Measurements from ENCODE around the gene MDP1.

Gene MDP1

DNA sequence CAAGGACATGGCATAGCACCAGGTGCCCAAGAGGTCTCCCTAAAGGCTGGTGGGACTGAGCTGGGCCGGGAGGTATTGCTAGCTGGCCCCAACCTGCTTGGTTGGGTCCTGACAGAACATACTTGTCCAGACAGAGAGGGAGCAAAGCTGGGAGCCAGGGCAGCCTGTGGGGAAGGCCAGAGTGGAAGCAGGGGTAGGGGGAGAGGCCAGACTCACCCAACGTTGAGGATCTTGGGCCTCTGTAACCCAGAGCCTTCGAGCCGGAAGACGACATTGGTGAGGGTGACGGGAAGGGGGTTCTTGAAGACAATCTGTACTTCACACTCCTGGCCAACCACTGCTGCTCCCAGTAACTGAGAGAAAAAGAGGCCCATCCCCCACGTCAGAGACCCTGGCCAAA is 38.1 kb upstream of the MDP1 start:
- Histone ChIP-seq H3K4me3 (ENCODE audit: low read length) (no peak overlapping the region), H2AFZ (ENCODE audit: low read length) (no peak overlapping the region), H3K27ac (ENCODE audit: low read length) (no peak overlapping the region), H3K79me2 (ENCODE audit: low read length) (no peaks in the 10 kb centered on the region), H3K4me2 (ENCODE audit: low read depth, low read length) (no peak overlapping the region), H3K27me3 (replicated peaks; ENCODE audit: insufficient read depth, low read length) (no peaks in the 10 kb centered on the region), H4K20me1 (ENCODE audit: insufficient read depth, low read length) (no peaks in the 10 kb centered on the region), H3K9me3 (replicated peaks; ENCODE audit: insufficient read depth, low read length) (no peaks in the 10 kb centered on the region), H3F3A (ENCODE audit: insufficient read depth, low read length) (no peaks in the 10 kb centered on the region), H3K9ac (ENCODE audit: low read length) (no peak overlapping the region), H3K9me2 (replicated peaks; ENCODE audit: insufficient read depth, low read length) (no peaks in the 10 kb centered on the region), H3K4me1 (ENCODE audit: low read length) (no peaks in the 10 kb centered on the region), H3K36me3 (replicated peaks; ENCODE audit: insufficient read depth, low read length) (no peaks in the 10 kb centered on the region)
- no peak for DNase-seq
- no peak for TF ChIP-seq EZH2phosphoT487 (IDR thresholded peaks at IDR 0.05; ENCODE audit: low read length)
- no peak for TF ChIP-seq EZH2 (optimal IDR thresholded peaks at IDR 0.05; ENCODE audit: low read depth, low read length)
- TF ChIP-seq, protein P1, sequence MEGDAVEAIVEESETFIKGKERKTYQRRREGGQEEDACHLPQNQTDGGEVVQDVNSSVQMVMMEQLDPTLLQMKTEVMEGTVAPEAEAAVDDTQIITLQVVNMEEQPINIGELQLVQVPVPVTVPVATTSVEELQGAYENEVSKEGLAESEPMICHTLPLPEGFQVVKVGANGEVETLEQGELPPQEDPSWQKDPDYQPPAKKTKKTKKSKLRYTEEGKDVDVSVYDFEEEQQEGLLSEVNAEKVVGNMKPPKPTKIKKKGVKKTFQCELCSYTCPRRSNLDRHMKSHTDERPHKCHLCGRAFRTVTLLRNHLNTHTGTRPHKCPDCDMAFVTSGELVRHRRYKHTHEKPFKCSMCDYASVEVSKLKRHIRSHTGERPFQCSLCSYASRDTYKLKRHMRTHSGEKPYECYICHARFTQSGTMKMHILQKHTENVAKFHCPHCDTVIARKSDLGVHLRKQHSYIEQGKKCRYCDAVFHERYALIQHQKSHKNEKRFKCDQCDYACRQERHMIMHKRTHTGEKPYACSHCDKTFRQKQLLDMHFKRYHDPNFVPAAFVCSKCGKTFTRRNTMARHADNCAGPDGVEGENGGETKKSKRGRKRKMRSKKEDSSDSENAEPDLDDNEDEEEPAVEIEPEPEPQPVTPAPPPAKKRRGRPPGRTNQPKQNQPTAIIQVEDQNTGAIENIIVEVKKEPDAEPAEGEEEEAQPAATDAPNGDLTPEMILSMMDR (IDR thresholded peaks at IDR 0.05; ENCODE audit: low read length) = no peak

DNA sequence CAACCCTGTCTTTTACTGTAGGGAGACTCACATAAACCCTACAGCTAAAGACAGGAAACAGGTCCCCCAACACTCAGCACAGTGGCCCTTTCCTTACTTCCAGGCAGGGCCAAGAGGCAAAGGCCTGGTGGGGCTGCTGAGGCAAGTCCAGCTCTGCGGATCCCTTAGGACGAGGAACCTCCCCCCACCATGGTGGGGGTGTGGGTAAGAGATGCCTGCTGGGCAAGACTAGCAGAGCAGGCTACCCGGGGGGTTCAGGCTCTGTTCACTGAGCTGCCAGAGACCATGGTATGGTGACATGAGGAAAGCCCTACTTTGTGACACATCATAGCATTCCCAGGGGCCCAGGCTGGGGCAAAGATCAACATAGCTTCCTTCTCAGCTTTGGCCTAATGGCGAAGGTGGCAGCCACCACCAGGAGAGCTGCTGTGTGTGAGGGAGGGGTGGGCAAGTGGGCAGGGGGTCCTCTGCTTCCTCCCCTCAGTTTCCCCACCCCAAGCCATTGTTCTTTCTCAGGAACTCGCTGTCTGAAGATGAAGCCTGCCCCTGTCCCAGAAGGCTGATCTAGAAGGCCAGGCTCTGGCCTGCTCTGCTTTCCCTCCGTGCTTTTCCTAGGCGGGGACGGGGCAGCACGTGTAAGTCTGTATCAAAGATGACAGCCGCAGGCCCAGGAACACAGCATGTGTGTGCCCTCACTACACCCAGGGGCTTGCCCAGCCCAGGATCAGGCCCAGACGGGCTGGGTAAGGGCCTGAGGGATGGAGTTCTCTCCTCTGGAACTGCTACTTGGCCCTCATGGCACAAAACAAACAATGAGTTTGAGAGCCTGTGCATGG is 36.6 kb upstream of the MDP1 start:
- no peak for DNase-seq
- no peaks in the 10 kb centered on the region for H3K9me2 ChIP-seq (replicated peaks; ENCODE audit: insufficient read depth, low read length)
- 0 out of 2 replicates have a peak, but pooled peaks cover 3% of the 10 kb centered on the region for H3F3A ChIP-seq (ENCODE audit: insufficient read depth, low read length)
- H2AFZ ChIP-seq (ENCODE audit: low read length) = no peak overlapping the region
- H3K27ac ChIP-seq (ENCODE audit: low read length) = no peak overlapping the region
- no peaks in the 10 kb centered on the region for H3K4me1 ChIP-seq (ENCODE audit: low read length)
- H3K79me2 ChIP-seq (ENCODE audit: low read length) = no peaks in the 10 kb centered on the region
- H4K20me1 ChIP-seq (ENCODE audit: insufficient read depth, low read length) = no peaks in the 10 kb centered on the region
- H3K4me2 ChIP-seq (ENCODE audit: low read depth, low read length) = no peak overlapping the region
- no peak overlapping the region for H3K9ac ChIP-seq (ENCODE audit: low read length)
- H3K27me3 ChIP-seq (replicated peaks; ENCODE audit: insufficient read depth, low read length) = no peaks in the 10 kb centered on the region
- H3K36me3 ChIP-seq (replicated peaks; ENCODE audit: insufficient read depth, low read length) = no peaks in the 10 kb centered on the region
- TF ChIP-seq, protein P1 (IDR thresholded peaks at IDR 0.05; ENCODE audit: low read length) = no peak
- TF ChIP-seq EZH2 (optimal IDR thresholded peaks at IDR 0.05; ENCODE audit: low read depth, low read length) = no peak
- TF ChIP-seq EZH2phosphoT487 (IDR thresholded peaks at IDR 0.05; ENCODE audit: low read length) = no peak
- no peak overlapping the region for H3K4me3 ChIP-seq (ENCODE audit: low read length)
- no peaks in the 10 kb centered on the region for H3K9me3 ChIP-seq (replicated peaks; ENCODE audit: insufficient read depth, low read length)

DNA sequence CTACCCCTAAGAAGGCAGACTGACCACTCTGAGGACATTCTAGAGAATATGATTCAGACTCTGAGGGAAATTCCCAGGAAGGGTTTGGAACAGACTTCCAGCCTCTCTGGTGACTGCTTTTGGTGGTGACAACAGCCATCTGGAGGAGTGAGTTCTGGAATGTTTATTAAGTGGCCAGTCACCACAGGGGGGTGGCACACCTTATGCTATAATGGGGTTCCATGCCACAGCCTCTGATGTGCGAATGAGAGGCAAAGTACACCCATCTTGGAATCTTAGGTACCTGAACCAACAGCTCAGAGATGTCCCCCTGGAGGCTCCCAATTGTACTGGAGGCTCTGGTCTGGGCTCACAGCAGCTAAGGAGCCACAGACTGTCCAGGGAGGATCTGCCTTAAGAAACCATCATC is 36.0 kb upstream of the MDP1 start:
- no peaks in the 10 kb centered on the region for H3K4me1 ChIP-seq (ENCODE audit: low read length)
- H3F3A ChIP-seq (ENCODE audit: insufficient read depth, low read length) = peaks cover 6% of the 10 kb centered on the region; the same call in 1 of the 2 replicates
- no peaks in the 10 kb centered on the region for H3K9me3 ChIP-seq (replicated peaks; ENCODE audit: insufficient read depth, low read length)
- no peak overlapping the region for H3K27ac ChIP-seq (ENCODE audit: low read length)
- H3K9ac ChIP-seq (ENCODE audit: low read length) = no peak overlapping the region
- H4K20me1 ChIP-seq (ENCODE audit: insufficient read depth, low read length) = no peaks in the 10 kb centered on the region
- no peaks in the 10 kb centered on the region for H3K79me2 ChIP-seq (ENCODE audit: low read length)
- H3K36me3 ChIP-seq (replicated peaks; ENCODE audit: insufficient read depth, low read length) = no peaks in the 10 kb centered on the region
- no peaks in the 10 kb centered on the region for H3K27me3 ChIP-seq (replicated peaks; ENCODE audit: insufficient read depth, low read length)
- no peak for DNase-seq
- TF ChIP-seq, protein P1 (IDR thresholded peaks at IDR 0.05; ENCODE audit: low read length) = no peak
- TF ChIP-seq EZH2 (optimal IDR thresholded peaks at IDR 0.05; ENCODE audit: low read depth, low read length) = no peak
- no peak for TF ChIP-seq EZH2phosphoT487 (IDR thresholded peaks at IDR 0.05; ENCODE audit: low read length)
- H2AFZ ChIP-seq (ENCODE audit: low read length) = no peak overlapping the region
- H3K4me3 ChIP-seq (ENCODE audit: low read length) = no peak overlapping the region
- H3K4me2 ChIP-seq (ENCODE audit: low read depth, low read length) = no peak overlapping the region
- no peaks in the 10 kb centered on the region for H3K9me2 ChIP-seq (replicated peaks; ENCODE audit: insufficient read depth, low read length)

All from MM.1S (cell line).